GM21576 (cell line): ENCODE results near the gene KCNJ6.
"Not testable (repeated sequence)": the region's sequence is repeated elsewhere in the genome, so short reads cannot be mapped to it uniquely, and the experiment has no call there.

Experiments
- ATAC-seq: cut with Tn5 transposase; IDR thresholded peaks from one replicate; pipeline ENCODE4 v1.9.1; 2021; ENCODE audit warnings: mild to moderate bottlenecking, moderate library complexity; ENCODE audit not compliant: unreplicated experiment

Gene KCNJ6

DNA sequence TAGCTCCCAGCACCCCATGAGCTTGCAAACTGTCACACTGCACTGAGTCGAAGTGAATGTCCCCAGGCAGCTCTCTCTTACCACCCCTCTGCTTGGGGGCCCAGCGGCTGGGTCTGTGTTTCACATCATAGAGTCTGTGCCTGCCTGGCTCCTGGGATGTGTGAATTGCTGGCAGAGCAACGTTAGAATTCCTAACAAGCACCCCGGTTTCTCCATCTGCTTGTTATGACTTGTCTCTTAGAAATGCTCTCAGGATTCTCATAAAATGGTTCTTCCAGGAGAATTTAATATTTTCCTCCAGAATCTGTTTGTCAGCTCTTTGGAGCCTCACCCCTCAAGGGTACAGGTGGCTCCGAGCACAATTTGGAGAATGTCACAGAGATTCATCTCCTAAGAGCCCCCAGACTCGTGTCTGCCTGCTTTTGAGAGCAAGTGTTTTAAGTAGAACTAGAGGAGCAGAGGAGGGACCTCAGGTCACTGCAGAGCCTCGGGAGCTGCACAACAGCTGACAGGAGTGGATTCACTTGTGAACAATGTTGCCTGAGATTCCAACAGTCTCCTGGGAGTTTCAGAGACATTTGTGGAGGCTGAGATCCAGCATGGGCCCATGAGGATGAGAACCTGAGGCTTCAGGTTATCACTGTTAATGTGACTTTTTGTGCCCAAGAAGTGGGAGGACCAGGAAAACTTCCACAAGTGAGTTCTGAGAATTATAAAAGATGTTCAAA lies 131.5 kb downstream of the KCNJ6 start:
- no peak for ATAC-seq

DNA sequence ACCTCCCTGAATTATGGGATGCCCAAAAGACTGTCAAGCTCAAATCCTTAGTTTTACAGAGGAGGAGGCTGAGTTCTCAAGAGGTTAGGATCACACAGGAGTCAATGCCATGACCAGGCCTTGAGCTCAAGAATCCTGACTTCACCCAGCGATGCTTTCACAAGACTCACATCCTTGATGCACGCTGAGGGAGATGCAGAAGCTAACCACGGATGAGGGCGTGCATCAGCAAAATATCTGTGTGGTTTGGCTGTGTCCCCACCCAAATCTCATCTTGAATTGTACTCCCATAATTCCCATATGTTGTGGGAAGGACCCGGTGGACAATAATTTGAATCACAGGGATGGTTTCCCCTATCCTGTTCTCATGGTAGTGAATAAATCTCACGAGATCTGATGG lies 133.2 kb downstream of the KCNJ6 start:
- no peak for ATAC-seq

DNA sequence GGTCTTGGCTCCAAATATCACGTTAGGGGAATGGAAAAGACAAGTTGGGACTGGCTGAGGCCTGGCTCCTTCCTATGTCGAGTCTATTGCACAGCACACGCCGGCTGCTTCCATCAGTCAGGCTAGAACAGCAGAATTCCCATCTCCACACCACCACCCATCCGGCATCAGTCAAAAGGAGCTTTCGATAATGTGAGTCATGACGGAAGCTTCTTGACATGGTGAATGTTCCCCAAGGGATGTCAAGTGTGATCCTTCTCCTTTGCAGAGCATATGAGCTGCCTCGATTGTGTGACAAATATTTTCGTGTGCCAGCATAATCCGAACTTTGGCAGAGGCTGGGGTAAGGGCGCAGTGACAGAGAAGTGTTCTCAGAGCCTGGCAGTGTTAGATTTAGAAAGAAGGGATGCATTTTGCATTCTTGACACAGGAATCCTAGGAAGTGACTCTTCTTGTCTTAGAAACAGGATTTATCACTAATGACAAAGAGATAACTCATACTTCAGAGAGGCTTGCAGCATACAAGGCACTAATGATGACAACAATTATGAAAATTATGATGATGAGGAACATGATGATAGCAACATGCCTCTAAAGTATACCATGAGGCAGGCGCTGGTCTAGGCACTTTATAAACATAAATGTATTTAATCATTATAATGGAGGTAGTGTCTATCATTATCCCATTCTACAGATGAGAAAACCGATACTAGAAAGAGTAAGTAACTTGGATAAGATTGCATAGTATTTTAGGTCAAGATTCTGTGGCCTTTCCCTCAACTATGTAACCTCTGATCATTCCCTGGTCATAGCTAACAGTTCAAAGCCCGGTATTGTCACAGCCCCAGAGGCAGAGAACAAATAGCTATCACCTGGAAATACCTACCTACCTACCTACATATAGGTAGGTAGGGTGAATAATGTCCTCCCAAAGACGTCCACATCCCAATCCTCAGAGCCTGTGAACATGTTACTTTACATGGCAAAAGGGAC lies 135.0 kb downstream of the KCNJ6 start:
- ATAC-seq, result no peak

DNA sequence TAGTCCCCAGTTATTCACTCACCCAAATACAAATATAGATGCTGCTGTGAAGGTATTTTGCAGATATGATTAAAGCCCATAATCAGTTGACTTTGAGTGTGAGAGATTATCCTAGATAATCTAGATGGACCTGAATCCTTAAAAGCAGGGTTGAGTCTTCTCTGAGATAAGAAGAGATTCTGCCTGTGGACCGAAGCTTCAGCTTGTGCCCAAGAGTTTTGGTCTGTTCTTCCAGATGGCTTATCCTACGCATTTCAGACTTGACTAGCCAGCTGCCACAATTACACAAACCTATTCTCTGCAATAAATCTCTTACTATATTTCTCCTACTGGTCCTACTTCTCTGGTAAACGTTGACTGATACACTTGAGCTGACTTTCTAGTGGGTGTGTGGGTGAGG lies 145.1 kb downstream of the KCNJ6 start:
- ATAC-seq, result no peak

DNA sequence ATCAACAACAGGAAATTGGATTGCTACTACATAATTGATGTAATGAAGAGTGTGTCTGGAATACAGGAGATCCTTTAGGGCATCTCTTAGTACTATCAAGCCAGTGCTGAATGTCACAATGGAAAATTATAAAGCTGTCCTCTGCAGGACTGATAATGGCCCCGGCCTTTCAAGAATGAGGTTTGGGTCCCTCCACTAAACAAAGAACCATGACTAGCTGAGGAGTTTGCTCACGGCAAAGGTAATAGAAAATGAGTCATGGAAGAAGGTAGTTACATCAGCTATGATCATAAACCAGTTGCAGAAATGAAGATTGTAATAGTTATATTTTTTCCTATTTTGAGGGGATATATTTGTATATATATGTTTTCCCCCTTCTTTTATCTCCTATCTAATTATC lies 145.8 kb downstream of the KCNJ6 start:
- ATAC-seq, result no peak

DNA sequence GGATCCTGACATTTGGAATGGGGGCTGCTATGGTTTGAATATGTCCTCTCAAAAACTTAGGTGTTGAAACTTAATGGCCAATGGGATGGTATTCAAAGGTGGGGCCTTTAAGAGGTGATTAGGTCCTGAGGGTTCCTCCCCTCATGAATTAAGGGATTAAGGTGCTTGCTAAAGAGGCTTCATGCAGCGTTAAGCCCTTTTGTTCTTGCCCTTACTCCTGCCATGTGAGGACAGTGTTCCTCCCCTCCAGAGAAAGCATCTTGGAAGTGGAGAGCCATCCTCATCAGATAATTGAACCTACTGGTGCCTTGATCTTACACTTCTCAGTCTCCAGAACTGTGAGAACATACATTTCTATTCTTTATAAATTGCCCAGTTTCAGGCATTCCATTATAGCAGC lies 146.6 kb downstream of the KCNJ6 start:
- no peak for ATAC-seq

DNA sequence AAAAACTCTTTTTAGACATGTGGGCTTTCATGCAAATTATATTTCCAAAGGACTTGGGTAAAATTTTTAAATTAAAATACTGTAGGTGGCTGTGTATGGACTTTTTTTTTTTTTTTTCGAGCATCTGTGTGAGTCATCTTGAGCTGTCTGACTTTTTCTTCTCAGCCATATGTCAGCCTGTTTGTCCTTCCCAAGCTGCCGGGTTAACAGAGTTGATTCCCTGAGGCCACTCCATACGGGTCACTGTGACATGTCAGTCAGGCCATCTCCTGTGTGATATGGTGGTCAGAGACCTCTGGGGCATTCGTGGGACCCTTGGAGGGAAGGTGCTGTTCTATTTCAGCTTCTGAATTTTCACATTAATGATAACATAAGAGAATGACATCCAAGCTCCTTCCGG lies 148.3 kb downstream of the KCNJ6 start:
- no peak for ATAC-seq

DNA sequence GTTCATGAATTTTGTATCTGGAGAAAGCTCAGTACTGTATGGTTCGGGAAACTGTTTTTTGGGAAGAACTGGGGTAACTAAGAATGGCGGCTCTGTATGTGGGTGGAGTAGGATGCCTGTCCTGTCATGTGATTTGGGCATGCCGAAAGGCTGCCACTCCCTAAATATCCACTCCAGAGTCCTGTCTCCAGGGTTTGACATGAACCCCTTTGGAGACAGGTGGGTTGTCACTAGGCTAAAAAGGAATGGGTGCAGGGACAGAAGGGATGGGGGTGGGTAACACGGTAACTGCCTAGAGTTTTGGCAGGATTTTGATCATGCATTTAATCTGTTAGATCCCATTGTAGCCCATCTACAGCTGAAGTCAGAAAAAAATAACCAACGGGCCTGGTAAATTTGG lies 150.1 kb downstream of the KCNJ6 start:
- ATAC-seq, result no peak

DNA sequence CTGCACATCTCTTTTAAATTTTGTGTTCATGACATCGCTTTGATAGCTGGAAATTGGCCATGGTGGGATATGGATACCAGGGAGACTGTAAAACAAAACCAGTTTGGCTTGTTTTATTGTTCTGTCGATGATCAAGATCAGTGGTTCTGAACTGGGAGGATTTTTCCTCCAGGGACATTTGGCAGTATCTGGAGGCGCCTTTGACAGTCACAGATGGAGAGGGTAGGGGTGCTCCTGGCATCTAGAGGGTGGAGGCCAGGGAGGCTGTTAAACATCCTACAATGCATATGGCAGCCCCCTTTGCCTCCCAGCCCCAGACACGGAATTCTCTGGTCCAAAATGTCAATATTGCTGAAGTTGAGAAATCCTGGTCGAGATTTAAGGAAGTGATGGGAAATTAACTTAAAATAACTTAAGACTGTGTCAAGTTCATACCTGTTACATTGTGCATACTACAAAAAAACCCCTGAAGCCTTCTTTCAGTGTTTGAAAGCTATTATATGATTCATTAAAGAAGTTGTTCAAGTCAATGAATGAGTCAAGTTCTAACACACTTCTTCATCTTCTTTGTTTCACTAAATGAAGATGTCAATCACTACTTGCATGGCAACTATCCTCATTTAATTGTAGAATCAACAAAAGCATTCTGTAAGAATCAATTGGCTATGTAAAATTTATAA lies 150.9 kb downstream of the KCNJ6 start:
- no peak for ATAC-seq

DNA sequence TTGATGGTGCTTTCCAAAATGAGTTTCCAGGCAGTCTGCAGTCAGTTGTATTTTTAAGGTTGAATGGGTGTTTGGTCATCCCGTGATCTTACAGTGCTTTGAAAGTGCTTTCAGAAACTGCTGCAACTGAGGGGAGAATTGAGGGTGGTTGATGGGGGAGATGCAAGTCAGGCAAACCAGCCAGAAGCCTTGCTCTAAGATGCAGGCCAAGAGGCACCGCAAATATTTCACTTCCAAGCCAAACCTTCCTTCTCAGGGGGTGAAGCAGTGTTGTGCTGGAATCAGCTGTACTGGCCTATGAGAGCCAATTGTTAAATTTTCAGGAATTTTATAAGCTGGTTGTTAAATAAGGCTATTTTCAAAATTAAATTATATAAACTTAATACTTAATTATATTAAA lies 151.6 kb downstream of the KCNJ6 start:
- no peak for ATAC-seq

DNA sequence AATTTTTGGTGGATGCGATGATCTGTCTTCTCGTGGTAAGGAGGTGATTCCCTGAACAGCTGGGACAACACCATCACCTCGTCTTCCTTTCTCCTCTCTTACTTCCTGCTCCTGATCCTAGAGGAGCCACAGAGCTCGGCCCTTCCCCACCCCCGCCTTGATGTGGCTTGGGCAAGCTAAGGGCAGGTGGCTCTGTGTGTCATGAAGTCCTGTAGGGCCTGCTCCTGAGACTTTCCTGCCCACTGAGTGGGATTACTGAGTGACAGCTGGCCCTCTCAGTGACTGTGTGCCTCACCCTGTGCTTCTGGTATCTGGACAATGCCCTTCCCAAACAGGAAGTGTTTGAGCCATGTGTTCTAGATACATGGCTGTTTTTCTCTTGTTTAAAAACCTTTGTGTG lies 153.0 kb downstream of the KCNJ6 start:
- no peak for ATAC-seq

DNA sequence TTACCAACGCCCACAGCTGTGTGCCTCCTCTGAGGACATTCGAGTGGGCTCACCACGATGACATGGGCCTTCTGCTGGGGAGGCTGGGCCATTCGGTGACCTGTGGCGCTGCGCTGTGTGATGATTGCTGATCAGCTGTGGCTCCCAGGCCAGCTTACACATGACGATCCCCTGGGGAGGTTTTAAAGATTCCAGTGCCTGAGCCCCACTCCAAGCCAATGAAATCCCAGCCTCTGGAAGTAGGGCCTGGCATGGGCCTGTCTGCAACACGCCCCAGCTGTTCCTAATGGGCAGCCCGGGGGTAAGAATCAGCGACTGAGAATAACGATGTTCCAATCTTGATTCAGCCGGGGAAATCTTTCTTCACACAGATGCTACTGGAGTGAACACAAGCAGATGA lies 153.7 kb downstream of the KCNJ6 start:
- ATAC-seq, result no peak

DNA sequence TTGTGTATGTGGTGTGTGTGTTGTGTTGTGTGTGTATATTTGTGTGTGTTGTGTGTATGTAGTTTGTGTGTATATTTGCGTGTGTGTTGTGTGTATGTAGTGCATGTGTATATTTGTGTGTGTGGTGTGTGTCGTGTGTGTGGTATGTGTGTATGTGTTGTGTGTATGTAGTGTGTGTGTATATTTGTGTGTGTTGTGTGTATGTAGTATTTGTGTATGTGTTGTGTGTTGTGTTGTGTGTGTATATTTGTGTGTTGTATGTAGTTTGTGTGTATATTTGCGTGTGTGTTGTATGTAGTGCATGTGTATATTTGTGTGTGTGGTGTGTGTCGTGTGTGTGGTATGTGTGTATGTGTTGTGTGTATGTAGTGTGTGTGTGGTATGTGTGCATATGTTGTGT lies 154.9 kb downstream of the KCNJ6 start:
- ATAC-seq, result not testable (repeated sequence)

DNA sequence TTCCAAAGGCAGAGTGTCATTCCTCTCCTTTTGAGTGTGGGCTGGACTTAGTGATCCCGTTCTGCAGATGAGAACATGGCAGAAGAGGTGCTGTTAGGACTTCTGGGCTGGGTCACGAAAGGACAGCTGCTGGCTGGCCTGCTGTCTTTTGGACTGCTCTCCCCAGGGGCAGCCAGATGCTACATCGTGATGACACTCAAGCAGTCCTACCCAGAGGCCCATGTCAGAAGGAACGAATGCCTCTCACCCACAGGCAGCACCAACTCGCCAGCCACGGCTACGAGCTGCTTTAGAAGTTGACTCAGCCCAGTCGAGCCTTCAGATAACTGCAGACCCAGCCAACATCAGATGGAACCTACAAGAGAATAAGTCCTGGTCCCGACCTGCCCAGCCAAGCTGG lies 156.5 kb downstream of the KCNJ6 start:
- no peak for ATAC-seq

DNA sequence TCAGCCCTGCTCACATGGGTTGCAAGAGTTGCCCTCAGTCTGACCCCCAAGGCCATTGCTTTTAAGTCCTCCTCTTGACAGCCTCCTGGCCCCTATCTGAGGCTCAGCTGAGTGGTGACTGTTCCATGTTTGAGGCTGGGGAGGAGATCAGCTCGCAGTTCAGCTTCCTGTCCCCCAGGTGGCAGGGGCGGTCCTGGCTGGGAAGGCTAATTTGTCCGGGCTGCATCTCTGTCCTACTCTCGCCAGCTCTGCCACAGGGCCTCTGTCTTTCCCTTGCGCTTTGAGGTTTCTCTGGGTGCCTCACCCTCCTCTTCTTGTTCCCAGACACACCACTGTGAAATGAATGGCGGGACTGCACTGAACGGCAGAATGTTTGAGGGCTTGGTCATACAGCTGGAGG lies 157.3 kb downstream of the KCNJ6 start:
- no peak for ATAC-seq

DNA sequence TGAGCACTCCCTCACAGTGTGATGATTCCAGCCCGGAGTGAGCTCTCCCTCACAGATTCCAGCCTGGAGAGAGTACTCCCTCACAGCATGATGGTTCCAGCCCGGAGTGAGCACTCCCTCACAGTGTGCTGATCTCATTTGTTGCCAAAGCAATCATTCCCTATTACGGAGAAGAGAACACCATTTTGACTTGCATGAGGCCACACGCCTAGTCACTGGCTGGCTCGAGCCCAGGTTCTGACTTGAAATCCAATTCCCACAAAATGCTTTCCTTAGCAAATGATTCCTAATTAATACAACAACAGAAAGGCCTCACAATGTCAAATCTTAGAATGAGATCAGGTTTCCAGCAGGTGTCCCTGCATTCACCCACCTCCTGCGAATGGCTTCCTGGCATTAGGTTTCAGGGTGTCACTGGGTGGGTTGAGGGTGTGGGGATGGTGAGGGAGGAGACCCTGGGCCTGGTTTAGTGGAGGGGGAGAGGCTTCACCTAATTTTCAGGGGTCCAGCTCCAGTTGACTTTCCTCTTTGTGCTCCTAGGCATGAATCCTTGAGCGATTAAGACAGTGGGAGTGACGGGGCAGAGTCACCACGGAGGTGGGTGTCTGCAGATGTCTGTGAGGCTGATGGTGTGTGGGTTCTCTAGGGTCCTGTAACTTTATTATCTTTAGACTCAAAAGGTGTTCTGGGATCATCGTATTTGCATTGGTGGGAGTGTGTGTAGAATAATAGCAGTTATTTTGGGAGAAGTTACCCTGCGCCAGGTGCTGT lies 158.5 kb downstream of the KCNJ6 start:
- ATAC-seq, result no peak

DNA sequence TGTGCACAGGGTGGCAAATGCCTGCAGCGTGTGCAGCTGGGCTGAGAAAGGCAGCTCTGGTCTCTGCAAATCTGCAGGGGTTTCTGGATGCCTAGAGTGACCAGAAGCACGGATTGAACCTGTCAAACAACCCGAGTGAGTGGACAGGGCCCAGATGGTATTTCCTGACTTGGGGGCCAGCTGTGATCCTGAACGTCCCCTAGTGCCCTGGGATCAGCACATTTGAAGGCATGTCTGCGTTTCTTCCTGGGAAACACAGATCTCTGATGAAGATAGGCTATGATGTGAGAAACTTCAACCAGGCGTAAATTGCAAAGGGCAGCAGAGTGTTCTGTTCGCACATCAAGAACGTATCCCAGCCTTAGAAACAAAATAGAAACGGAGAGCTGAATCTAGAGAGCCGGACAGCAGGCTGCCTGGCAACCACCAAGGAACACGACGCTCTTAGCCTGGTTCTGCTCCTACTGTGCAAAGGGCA lies 163.1 kb downstream of the KCNJ6 start:
- ATAC-seq, result no peak

DNA sequence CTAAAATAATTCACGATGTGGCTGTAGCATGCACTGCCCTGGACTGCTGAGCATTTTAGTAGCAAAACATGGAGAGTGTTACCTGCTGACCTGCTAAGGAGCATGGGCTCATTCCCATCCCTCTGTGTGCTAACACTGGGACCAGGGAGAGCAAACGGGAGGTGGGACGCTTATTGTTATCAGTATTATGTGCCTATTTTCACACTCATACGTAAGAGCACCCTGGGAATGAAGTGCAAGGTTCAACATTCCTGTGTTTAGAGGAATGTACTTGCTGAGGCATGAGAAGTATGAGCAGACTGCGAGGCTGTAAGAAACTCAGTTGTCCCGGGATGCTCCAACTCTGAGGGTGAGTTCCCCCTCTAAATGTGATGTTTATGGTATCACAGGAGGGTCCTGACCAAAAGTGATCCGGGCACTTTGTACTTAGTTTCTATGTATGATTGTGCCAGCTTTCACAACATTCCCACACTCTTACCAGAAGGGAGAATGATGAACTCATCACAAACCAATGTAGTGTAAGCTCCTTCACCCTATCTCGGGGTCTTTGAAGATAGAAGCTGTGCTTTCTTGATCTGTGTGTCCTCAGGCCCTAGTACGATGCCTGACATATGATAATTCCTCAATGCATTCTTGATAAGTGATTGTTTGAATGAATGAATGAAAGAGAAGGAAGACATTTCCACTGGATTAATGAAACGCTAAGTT lies 164.8 kb downstream of the KCNJ6 start:
- no peak for ATAC-seq

DNA sequence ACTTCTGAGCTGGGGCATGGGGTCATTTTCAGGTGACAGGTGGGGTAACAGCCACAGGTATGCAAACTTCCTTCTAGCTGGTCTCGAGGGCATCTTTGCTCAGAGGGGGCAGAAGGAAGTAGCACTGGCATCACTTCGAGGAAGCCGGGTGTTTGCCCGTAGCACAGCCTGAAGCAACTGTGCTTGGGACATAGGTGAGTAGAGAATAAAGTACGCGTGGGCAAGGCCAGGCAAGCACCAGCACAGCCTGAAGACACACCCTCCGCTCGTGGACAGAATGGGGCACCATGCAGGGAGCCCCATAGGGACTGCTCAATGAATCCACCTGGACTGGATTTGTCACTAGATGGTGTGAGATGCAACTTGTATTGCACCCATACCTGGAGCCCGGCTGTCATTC lies 167.1 kb downstream of the KCNJ6 start:
- ATAC-seq, result no peak

DNA sequence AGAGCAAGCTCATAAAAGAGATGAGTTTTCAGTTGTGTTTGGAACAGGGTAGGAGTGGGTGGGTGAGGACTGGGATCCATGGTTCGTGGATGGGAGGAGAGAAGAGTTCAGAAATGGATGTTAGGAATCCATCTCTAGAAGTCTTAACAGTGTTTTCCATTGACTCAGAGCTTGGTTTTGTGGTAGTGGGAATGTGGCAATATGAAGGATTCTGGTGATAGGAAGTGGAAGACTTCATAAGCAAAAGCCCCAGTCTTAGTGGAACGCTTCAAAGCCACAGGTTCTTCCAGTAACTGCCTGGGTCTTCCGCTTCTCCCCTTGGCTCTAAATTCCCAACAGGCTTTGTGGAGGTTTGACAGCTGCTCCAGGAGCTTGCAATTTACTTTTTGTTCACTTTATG lies 167.9 kb downstream of the KCNJ6 start:
- no peak for ATAC-seq
